Vagina (tissue), 2 donors: ENCODE results near the gene CFAP97.
"Not testable (repeated sequence)": the region's sequence is repeated elsewhere in the genome, so short reads cannot be mapped to it uniquely, and the experiment has no call there.

Source experiments
- POLR2A ChIP-seq, 2 donors: fragments of 450-650 bp; IDR thresholded peaks; one replicate each; pipeline ENCODE4 v1.6.1; 2017; ENCODE audit warnings: antibody characterized with exemption in 2 of 2, mild to moderate bottlenecking in 2 of 2, moderate library complexity in 2 of 2
- TF ChIP-seq, protein P1 (sequence below), 3 experiments: fragments of 450-650 bp in 2 of 3; fragments of 200-600 bp in 1 of 3; sonication (generic) in 1 of 3; IDR thresholded peaks; one replicate each; pipeline ENCODE4 v1.5.1; 2017 to 2019; ENCODE audit warnings: antibody characterized with exemption in 3 of 3, mild to moderate bottlenecking in 2 of 3, moderate library complexity in 2 of 3

DNA sequence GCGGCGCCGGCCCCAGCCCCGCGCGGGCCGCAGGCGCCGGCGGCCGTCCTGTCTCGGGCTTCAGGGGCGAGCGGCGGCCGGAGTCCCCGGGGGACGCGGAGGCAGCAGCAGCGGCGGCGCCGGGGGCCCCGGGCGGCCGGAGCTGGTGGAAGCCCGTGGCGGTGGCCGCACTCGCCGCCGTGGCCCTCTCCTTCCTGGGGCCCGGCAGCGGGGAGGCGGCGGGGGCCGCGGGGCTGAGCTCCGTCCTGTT, 6.0 kb upstream of the CFAP97 start:
- TF ChIP-seq, protein P1, sequence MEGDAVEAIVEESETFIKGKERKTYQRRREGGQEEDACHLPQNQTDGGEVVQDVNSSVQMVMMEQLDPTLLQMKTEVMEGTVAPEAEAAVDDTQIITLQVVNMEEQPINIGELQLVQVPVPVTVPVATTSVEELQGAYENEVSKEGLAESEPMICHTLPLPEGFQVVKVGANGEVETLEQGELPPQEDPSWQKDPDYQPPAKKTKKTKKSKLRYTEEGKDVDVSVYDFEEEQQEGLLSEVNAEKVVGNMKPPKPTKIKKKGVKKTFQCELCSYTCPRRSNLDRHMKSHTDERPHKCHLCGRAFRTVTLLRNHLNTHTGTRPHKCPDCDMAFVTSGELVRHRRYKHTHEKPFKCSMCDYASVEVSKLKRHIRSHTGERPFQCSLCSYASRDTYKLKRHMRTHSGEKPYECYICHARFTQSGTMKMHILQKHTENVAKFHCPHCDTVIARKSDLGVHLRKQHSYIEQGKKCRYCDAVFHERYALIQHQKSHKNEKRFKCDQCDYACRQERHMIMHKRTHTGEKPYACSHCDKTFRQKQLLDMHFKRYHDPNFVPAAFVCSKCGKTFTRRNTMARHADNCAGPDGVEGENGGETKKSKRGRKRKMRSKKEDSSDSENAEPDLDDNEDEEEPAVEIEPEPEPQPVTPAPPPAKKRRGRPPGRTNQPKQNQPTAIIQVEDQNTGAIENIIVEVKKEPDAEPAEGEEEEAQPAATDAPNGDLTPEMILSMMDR (IDR thresholded peaks at IDR 0.05) = not testable (repeated sequence)
- not testable (repeated sequence) for TF ChIP-seq POLR2A (IDR thresholded peaks at IDR 0.05)
